ENCODE measurements around the gene PXMP4. TPM values are rescaled to one million over a fixed set of nuclear protein-coding genes. Genes with fewer than 3 reads are reported as not detected.

The PXMP4 gene
- polyA plus RNA-seq, 1 donor (not counting 4 experiments of a cell fraction or from before 2014, with no cell fraction given), result 3.2 TPM

DNA sequence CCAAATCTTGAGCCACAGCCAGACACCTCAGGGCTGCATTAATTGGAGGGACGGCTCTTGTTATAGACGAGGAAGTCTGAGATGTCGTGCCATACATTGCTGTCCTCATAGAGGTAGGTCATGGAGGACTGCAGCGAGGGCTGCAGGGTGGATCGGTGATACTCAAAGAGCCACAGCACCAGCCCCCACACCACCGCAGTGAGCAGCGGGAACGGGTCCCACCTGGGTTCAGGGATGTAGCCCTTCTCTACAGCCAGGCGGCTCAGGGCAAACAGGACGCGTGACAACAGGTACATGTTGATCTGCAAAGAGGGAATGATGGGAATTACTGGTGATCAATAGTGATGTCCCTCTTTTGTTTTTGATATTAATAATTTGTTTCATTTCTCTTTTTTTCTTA is 12.4 kb downstream of the PXMP4 start:
- H3K27me3 ChIP-seq (ENCODE audit: control insufficient read depth, extremely low read depth, insufficient read depth, low read length), result no peaks in the 10 kb centered on the region
- H3K4me1 ChIP-seq (ENCODE audit: control insufficient read depth, extremely low read depth, insufficient read depth, low read length), result peaks cover 2% of the 10 kb centered on the region
- dilution Hi-C loops (cut with MboI; ENCODE audit: extremely low pct_ligation_motif_present, low sequenced_read_pairs), result no loop called here
- no peak overlapping the region for H3K9ac ChIP-seq (ENCODE audit: control insufficient read depth, extremely low read depth, insufficient read depth, low read length)
- H4K20me1 ChIP-seq (ENCODE audit: control insufficient read depth, extremely low read depth, insufficient read depth, low read length), result no peaks in the 10 kb centered on the region
- H3K9me1 ChIP-seq (ENCODE audit: control insufficient read depth, extremely low read depth, insufficient read depth, low read length), result no peaks in the 10 kb centered on the region
- no peak for TF ChIP-seq EZH2 (IDR thresholded peaks at IDR 0.05; ENCODE audit: low read length)
- TF ChIP-seq, protein P1, sequence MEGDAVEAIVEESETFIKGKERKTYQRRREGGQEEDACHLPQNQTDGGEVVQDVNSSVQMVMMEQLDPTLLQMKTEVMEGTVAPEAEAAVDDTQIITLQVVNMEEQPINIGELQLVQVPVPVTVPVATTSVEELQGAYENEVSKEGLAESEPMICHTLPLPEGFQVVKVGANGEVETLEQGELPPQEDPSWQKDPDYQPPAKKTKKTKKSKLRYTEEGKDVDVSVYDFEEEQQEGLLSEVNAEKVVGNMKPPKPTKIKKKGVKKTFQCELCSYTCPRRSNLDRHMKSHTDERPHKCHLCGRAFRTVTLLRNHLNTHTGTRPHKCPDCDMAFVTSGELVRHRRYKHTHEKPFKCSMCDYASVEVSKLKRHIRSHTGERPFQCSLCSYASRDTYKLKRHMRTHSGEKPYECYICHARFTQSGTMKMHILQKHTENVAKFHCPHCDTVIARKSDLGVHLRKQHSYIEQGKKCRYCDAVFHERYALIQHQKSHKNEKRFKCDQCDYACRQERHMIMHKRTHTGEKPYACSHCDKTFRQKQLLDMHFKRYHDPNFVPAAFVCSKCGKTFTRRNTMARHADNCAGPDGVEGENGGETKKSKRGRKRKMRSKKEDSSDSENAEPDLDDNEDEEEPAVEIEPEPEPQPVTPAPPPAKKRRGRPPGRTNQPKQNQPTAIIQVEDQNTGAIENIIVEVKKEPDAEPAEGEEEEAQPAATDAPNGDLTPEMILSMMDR (optimal IDR thresholded peaks at IDR 0.05 in 1 of 3, IDR thresholded peaks at IDR 0.05 in 1 of 3, conservative IDR thresholded peaks at IDR 0.05 in 1 of 3; ENCODE audit: extremely low read depth in 1 of 3, insufficient read depth in 2 of 3, low read length in 3 of 3), result no peak
- no peaks in the 10 kb centered on the region for H3K9me3 ChIP-seq (ENCODE audit: control insufficient read depth, low read depth, low read length)
- H3K36me3 ChIP-seq (ENCODE audit: control insufficient read depth in 2 of 2, extremely low read depth in 1 of 2, insufficient read depth in 2 of 2, low read length in 2 of 2), result peaks cover 0 to 5% of the 10 kb centered on the region in 2 experiments
- no peak for DNase-seq (ENCODE audit: low read depth, low spot score)
- no peak overlapping the region for H3K4me3 ChIP-seq (ENCODE audit: control insufficient read depth in 2 of 3, extremely low read depth in 1 of 3, insufficient read depth in 2 of 3, low read depth in 1 of 3, low read length in 3 of 3)
- no peak overlapping the region for H3K4me2 ChIP-seq (ENCODE audit: control insufficient read depth, extremely low read depth, insufficient read depth, low read depth, low read length)
- no peaks in the 10 kb centered on the region for H3K79me2 ChIP-seq (ENCODE audit: control insufficient read depth, insufficient read depth, low read length)
- H2AFZ ChIP-seq (ENCODE audit: control insufficient read depth, low read length), result no peak overlapping the region
- H3K27ac ChIP-seq (ENCODE audit: control insufficient read depth, insufficient read depth, low read length), result no peak overlapping the region
- FAIRE-seq, result no peak

- Histone ChIP-seq H2AFZ (ENCODE audit: control insufficient read depth, low read length) (no peak overlapping the region), H3K27ac (ENCODE audit: control insufficient read depth, insufficient read depth, low read length) (no peak overlapping the region), H3K9me3 (ENCODE audit: control insufficient read depth, low read depth, low read length) (no peaks in the 10 kb centered on the region), H3K4me1 (ENCODE audit: control insufficient read depth, extremely low read depth, insufficient read depth, low read length) (no peaks in the 10 kb centered on the region), H3K4me2 (ENCODE audit: control insufficient read depth, extremely low read depth, insufficient read depth, low read depth, low read length) (no peak overlapping the region), H3K9ac (ENCODE audit: control insufficient read depth, extremely low read depth, insufficient read depth, low read length) (no peak overlapping the region), H4K20me1 (ENCODE audit: control insufficient read depth, extremely low read depth, insufficient read depth, low read length) (no peaks in the 10 kb centered on the region), H3K79me2 (ENCODE audit: control insufficient read depth, insufficient read depth, low read length) (no peaks in the 10 kb centered on the region), H3K4me3 (ENCODE audit: control insufficient read depth in 2 of 3, extremely low read depth in 1 of 3, insufficient read depth in 2 of 3, low read depth in 1 of 3, low read length in 3 of 3) (no peak overlapping the region), H3K36me3 (ENCODE audit: control insufficient read depth in 2 of 2, extremely low read depth in 1 of 2, insufficient read depth in 2 of 2, low read length in 2 of 2) (peaks cover 0 to 5% of the 10 kb centered on the region in 2 experiments), H3K27me3 (ENCODE audit: control insufficient read depth, extremely low read depth, insufficient read depth, low read length) (no peaks in the 10 kb centered on the region), H3K9me1 (ENCODE audit: control insufficient read depth, extremely low read depth, insufficient read depth, low read length) (no peaks in the 10 kb centered on the region)
- TF ChIP-seq, protein P1 (optimal IDR thresholded peaks at IDR 0.05 in 1 of 3, IDR thresholded peaks at IDR 0.05 in 1 of 3, conservative IDR thresholded peaks at IDR 0.05 in 1 of 3; ENCODE audit: extremely low read depth in 1 of 3, insufficient read depth in 2 of 3, low read length in 3 of 3), result no peak
- no peak for TF ChIP-seq EZH2 (IDR thresholded peaks at IDR 0.05; ENCODE audit: low read length)
- no peak for FAIRE-seq
- DNase-seq (ENCODE audit: low read depth, low spot score), result no peak
- dilution Hi-C loops (cut with MboI; ENCODE audit: extremely low pct_ligation_motif_present, low sequenced_read_pairs), result no loop called here
These were observed 15.7 kb downstream of the PXMP4 start for GRCh38 chr20:33704197-33704924.
